ENCODE results near the gene GGT5.
"Not testable (repeated sequence)": the region's sequence is repeated elsewhere in the genome, so short reads cannot be mapped to it uniquely, and the experiment has no call there.

The GGT5 gene

GRCh38 chr22:24203856-24204255, 41.0 kb downstream of the GGT5 start:
- not testable (repeated sequence) for DNase-seq (ENCODE audit: low spot score)

- no peak for DNase-seq (ENCODE audit: low spot score)
Measured at GRCh38 chr22:24201681-24202614, 42.9 kb downstream of the GGT5 start.

GRCh38 chr22:24200619-24201212, 44.2 kb downstream of the GGT5 start:
- DNase-seq (ENCODE audit: low spot score): no peak

GRCh38 chr22:24198682-24199052, 46.2 kb downstream of the GGT5 start:
- DNase-seq (ENCODE audit: low spot score): no peak

- DNase-seq (ENCODE audit: low spot score): no peak
Measured at GRCh38 chr22:24191893-24192292, 53.0 kb downstream of the GGT5 start.

GRCh38 chr22:24191381-24191841, 53.5 kb downstream of the GGT5 start:
- DNase-seq (ENCODE audit: low spot score): no peak

GRCh38 chr22:24190596-24191208, 54.2 kb downstream of the GGT5 start:
- DNase-seq (ENCODE audit: low spot score): no peak

GRCh38 chr22:24190159-24190540, 54.7 kb downstream of the GGT5 start:
- DNase-seq (ENCODE audit: low spot score): no peak

- peak; percentile 17 for DNase-seq (ENCODE audit: low spot score)
Measured at GRCh38 chr22:24189249-24190158, 55.4 kb downstream of the GGT5 start.

- DNase-seq (ENCODE audit: low spot score): no peak
Measured at GRCh38 chr22:24188705-24189248, 56.1 kb downstream of the GGT5 start.

GRCh38 chr22:24187731-24188644, 56.9 kb downstream of the GGT5 start:
- DNase-seq (ENCODE audit: low spot score): no peak

GRCh38 chr22:24186892-24187670, 57.8 kb downstream of the GGT5 start:
- no peak for DNase-seq (ENCODE audit: low spot score)

GRCh38 chr22:24186352-24186740, 58.5 kb downstream of the GGT5 start:
- no peak for DNase-seq (ENCODE audit: low spot score)

GRCh38 chr22:24185501-24186351, 59.2 kb downstream of the GGT5 start:
- no peak for DNase-seq (ENCODE audit: low spot score)

GRCh38 chr22:24185001-24185500, 59.8 kb downstream of the GGT5 start:
- DNase-seq (ENCODE audit: low spot score): no peak

- no peak for DNase-seq (ENCODE audit: low spot score)
Measured at GRCh38 chr22:24184057-24184798, 60.7 kb downstream of the GGT5 start.

GRCh38 chr22:24183321-24184031, 61.4 kb downstream of the GGT5 start:
- DNase-seq (ENCODE audit: low spot score): no peak

Measured in CD4-positive, alpha-beta T cell treated with Interleukin-2 at 100 ng/mL for 4 hours (primary cell).